ENCODE data around the gene SRRM2.

SRRM2 gene

DNA sequence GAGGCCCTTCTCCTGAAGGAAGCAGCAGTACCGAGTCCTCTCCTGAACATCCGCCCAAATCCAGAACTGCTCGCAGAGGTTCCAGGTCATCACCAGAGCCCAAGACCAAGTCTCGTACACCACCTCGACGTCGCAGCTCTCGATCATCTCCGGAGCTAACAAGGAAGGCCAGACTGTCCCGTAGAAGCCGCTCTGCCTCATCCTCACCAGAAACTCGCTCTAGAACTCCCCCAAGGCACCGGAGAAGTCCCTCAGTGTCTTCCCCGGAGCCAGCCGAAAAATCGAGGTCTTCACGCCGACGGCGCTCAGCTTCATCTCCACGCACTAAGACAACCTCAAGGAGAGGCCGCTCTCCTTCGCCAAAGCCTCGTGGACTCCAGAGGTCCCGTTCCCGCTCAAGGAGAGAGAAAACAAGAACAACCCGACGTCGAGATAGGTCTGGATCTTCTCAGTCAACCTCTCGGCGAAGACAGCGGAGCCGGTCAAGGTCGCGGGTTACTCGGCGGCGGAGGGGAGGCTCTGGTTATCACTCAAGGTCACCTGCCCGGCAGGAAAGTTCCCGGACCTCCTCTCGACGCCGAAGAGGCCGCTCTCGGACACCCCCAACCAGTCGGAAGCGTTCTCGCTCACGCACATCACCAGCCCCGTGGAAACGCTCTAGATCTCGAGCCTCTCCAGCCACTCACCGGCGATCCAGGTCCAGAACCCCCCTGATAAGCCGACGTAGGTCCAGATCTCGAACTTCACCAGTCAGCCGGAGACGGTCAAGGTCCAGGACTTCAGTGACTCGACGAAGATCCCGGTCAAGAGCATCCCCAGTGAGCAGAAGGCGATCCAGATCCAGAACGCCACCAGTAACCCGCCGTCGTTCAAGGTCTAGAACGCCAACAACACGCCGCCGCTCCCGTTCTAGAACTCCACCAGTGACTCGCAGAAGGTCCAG, 13.3 kb downstream of the SRRM2 start:
- no peak for DNase-seq

DNA sequence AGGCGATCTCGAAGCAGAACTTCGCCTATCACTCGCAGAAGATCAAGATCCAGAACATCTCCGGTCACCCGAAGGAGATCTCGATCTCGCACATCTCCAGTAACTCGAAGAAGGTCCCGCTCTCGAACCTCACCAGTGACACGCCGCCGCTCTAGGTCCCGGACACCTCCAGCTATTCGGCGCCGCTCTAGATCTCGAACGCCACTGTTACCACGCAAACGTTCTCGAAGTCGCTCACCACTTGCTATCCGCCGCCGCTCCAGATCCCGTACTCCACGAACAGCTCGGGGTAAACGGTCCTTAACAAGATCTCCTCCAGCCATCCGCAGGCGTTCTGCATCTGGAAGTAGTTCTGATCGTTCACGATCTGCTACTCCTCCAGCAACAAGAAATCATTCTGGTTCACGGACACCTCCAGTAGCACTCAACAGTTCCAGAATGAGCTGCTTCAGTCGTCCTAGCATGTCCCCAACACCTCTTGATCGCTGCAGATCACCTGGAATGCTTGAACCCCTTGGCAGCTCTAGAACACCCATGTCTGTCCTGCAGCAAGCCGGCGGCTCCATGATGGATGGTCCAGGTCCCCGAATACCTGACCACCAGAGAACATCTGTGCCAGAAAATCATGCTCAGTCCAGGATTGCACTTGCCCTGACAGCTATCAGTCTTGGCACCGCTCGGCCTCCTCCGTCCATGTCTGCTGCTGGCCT, 14.1 kb downstream of the SRRM2 start:
- DNase-seq: no peak

DNA sequence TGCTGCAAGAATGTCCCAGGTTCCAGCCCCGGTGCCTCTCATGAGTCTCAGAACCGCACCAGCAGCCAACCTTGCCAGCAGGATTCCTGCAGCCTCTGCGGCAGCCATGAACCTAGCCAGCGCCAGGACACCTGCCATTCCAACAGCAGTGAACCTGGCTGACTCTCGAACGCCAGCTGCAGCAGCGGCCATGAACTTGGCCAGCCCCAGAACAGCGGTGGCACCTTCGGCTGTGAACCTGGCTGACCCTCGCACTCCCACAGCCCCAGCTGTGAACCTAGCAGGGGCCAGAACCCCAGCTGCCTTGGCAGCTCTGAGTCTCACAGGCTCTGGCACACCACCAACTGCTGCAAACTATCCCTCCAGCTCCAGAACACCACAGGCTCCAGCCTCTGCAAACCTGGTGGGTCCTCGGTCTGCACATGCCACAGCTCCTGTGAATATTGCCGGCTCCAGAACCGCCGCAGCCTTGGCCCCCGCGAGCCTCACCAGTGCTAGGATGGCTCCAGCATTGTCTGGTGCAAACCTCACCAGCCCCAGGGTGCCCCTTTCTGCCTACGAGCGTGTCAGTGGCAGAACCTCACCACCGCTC, 14.8 kb downstream of the SRRM2 start:
- no peak for DNase-seq

DNA sequence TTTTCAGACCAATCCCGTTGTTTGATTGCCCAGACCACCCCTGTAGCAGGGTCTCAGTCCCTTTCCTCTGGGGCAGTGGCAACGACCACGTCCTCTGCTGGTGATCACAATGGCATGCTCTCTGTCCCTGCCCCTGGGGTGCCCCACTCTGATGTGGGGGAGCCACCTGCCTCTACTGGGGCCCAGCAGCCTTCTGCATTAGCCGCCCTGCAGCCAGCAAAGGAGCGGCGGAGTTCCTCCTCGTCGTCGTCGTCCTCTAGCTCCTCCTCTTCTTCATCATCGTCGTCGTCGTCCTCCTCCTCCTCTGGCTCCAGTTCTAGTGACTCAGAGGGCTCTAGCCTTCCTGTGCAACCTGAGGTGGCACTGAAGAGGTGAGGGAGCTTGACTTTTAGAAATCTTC, 15.5 kb downstream of the SRRM2 start:
- no peak for DNase-seq

DNA sequence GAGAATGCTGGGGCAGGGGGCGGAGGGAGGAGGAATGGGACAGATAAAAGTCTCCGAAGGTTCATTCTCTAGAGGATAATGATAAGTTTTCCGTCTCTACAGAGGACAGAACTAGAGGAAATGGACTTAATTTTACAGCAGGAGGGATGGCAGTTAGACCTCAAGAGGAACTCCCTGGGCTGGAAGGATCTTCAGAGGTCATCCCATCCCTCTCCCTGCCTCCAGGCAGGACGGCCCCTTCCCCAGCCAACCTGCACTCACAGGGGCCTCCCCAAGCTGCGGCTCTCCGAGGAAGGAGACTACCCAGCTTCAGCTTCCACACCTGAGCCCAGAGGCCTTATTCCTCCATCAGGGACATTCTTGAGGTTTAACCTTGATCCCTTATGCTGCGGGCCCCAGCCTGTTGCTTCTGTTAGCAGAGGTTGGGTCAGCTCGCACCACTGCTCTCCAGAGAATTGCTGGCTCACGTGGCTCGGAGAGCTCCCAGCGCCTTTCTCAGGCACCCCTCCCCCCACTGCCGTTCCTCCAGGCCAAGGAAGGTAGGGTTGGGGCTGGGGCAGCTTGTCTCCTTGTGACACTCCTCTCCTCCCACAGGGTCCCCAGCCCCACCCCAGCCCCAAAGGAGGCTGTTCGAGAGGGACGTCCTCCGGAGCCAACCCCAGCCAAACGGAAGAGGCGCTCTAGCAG, 16.1 kb downstream of the SRRM2 start:
- DNase-seq: no peak

DNA sequence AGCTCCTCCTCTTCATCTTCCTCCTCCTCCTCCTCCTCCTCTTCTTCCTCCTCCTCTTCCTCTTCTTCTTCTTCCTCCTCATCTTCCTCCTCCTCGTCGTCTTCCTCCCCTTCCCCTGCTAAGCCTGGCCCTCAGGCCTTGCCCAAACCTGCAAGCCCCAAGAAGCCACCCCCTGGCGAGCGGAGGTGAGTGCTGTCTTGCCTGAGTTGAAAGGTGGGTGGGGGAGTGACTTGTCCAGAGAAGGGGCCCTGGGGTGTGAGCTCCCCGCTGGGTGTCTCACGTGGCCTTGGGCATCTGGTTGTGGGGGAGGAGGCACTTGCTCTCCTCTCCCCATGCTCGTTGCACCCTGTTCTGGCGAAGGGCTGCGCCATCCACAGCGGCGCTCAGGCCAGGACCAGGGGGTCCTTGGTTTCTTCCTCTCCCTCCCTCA, 16.7 kb downstream of the SRRM2 start:
- no peak for DNase-seq

DNA sequence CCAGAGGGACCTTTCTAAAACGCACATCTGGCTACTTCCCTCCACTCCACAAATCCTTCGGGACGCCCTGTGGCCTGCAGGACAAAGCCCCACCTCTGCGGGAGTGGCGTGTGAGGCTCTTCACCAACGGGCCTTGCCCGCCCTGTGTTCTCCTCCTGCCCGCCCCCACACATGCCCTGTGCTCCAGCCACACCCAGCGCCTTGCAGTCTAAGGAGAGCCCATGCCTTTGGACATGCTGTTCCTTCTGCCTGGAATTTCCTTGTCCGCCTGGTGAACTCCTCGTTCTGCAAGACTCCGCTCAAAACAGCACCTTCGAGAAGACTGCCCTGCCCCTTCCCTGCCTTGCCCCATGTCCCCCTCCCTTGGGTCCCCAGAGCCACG, 17.2 kb downstream of the SRRM2 start:
- DNase-seq: no peak

DNA sequence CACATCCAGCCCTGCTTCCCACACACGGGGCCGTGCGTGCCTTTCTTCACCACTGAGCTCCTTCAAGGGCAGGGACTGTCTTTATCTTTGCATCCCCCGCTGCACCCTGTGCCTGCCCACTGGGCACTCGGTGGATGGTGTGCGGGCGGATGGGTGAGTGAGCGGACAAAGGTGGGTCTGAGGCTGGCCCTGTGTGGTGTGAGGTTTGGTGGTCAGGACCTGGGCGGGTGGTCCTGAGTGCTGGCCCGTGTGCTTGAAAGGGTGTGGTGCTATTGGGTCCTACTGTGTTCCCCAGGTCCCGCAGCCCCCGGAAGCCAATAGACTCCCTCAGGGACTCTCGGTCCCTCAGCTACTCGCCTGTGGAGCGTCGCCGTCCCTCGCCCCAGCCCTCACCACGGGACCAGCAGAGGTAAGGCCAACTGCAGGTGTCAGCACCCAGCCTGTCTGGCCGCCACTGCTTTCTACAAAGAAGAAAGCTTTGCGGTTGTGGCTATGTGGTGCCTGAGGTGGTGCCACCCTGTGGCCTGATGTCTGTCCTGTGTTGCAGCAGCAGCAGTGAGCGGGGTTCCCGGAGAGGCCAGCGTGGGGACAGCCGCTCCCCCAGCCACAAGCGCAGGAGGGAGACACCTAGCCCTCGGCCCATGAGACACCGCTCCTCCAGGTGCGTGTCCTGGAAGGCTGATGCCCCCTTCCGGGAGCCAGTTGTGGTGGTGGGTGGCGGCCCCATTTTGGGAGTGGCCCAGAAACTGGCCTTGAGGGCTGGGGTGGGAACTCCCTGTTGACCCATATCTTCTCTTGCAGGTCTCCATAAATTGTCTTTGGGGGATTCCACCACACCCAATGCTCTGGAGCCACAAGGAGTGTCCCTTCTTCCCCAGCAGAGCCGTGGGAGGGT, 17.9 kb downstream of the SRRM2 start:
- DNase-seq: no peak

DNA sequence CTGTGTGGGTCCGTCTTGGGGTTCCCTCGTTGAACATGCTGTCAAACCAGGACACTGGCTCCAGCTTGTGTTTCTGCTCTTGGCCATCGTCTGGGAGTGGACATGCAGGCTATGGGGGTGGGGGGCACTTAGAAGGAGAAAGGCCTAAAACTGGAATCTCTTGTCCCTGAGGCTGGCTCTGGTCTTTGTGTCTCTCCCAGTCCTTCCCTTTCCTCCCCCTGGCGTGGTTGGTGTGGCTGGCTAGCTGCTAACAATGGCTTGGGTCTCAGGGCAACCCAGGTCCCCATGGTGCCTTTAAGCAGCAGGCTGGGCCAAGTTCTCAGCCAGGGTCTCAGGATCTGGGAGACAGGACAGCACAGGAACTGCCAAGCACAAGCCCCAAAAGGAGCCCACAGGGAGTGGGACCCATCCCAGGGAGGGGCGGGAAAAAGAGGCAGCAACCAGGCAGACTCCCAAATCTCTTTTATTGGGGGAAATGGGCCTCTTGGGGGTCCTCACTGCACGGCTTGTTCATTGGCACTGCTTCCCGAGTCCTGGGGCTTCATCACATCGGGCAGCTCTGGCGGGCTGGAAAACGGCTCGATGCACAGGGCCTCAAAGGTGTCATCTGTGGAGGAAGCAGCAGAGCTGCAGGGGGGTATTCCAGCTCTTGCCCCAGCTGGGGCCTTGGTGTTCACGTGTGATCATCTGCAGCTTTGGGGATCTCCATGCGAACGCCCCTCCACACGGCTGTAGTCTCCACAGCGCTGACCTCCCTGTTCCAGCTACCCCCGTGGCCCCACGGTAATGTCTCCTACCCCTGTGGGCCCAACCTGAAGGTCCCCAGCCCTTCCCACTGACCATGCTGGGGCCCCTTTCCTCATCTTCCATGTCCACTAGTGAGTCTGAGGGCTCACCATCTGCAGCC, 19.3 kb downstream of the SRRM2 start:
- no peak for DNase-seq

DNA sequence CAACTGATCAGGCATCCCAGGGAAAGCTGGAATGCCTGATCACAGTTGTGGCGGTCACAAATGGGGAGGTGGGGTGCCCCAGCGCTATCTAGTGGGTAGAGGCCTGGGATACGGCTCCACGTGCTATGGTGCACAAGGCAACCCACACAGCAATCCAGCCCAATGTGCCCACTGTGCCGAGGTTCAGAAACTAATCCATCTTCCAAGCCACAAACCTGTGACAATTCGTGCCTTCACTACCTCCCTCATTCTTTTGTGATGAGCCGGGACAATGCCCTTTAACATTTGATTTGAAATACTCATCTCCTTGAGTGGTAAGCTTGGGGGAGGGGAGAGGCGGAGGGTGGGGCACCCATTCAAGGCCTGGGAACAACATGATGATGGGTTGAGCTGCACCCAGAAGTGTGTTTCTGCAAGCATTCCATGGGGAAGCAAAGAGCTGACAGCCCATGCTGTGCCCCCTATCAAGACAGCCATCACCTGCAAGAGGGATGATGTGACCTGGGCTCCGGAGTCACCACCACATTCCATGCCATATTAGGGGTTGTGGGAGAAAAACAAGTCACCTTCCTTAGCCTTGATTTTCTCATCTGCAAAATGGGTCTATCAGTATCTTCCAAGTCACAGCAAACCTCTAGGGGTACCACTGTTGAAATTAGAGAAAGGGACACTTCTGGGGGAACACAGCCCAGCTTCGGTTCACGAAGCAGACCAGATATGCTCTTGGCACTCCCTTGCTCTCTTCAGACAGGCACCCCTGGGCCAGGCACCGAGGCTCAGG, 20.9 kb downstream of the SRRM2 start:
- no peak for DNase-seq

DNA sequence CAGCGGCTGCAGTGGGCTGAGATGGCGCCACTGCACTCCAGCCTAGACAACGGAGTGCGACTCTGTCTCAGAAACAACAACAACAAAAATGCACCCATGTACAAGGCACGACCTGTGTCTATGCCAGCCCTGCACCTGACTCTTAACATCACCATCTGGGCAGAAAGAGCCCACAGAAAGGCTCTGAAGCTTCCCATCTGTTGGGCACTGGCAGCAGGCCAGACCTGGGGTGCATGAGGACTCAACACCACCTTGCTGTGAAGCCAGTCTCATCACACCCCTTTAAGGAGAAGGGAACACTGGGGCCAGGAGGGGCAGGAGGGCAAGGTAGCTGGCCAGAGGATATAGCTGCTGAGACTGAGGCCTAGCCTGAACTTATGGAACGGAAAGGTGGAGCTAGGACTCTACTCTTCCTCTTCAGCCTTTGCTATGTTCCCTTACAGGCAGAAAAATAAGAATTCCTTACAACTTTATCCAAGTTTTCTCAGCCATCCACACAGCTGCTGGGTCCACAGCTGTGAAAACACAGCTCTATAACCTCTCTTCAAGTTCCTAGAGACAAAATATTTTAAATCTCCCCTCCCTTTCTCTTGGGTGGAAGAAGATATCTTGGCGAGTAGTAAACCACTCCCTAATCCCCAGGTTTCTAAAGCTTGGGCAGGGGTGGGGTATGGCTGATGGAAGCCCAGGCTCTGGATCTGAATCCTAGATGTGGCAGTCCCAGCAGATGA, 21.9 kb downstream of the SRRM2 start:
- DNase-seq: no peak

DNA sequence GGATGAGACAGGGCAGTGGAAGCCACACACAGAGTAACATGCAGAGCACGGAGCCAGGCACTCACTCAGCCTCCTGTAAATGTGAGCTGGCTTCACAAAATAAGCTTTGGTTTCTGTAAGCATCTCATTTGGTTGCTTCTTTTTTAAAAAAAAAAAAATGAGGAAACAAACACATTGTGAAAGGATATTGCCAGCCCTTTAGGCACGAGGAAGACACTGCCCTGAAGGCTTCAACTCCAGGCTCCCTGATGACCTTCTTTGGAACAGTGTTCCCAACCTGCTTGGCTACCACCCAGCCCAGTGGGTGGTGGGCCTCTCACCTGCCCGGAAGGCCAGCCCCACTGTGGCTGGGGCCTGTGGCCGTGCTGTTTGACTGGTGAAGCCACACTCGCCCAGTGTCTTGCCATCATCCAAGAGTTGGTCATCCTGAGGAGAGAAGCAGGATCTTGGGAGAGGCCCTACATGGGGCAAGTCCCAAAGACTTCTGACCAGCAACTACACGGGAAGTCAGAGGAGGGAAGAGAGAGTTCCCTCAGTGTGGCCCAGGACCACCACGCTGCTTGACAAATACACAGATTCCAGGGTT, 22.8 kb downstream of the SRRM2 start:
- DNase-seq: no peak

DNA sequence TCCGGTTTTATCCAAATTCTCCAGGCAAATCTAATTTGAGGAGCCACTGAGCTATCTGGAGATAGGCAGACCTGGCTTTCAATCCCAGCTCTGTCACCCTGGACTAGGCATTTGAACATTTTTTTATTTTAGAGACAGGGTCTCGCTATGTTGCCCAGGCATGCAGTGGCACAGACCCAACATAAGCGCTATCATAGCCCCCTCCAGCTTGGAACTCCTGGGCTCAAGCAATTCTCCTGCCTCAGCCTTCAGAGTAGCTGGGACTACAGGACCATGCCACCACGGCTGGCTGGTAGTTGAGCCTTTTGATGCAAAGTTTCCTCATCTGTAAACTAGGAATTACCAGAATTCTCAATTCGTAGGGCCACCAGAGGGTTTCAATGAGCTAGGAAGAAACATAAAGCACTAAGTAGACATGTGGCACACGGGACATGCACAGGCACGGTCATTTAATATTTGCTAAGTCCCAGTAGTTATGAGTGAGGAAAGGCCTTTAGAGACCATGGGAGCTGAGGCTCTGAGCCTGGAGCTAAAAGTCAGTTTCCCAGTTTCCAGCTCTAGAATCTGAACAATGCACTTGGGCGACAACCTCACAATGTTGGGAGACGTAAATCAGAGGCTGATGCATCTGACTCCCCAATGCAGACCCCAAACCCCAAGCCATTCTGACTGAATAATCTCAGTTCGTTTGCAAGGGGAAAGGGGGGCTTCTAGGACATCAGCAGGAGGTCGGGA, 23.5 kb downstream of the SRRM2 start:
- no peak for DNase-seq

DNA sequence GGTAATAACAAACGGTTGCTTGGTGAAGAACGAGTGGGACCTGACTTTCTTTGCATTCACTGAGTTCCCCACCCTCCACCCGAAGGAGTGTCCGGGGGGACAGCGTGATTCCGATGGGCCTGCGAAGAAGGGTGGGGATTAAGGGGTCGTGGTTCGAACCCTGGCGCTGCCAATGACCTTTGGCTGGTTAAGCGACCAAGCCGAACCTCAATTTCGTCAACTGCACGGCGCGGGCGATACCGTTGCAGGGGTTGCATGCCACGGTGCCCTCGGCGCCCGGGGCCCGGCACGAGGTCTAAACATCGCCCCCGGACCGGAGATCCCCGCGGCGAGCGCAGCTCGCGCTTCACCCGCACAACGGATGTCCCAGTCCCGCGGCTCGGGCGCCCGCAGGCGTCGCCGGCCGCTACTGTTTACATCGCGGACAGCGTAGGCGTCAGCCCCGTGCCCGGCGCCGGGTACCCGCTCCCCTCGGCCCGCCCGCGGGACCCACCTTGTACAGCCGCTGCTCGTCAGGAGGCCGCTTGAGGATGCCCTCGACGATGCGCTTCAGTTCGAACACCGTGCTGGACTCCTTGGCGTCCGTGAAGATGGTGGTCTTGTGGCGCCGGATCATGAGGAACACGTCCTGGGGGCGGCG, 24.2 kb downstream of the SRRM2 start:
- DNase-seq: peak in 1 of 4 experiments; percentile 32

DNA sequence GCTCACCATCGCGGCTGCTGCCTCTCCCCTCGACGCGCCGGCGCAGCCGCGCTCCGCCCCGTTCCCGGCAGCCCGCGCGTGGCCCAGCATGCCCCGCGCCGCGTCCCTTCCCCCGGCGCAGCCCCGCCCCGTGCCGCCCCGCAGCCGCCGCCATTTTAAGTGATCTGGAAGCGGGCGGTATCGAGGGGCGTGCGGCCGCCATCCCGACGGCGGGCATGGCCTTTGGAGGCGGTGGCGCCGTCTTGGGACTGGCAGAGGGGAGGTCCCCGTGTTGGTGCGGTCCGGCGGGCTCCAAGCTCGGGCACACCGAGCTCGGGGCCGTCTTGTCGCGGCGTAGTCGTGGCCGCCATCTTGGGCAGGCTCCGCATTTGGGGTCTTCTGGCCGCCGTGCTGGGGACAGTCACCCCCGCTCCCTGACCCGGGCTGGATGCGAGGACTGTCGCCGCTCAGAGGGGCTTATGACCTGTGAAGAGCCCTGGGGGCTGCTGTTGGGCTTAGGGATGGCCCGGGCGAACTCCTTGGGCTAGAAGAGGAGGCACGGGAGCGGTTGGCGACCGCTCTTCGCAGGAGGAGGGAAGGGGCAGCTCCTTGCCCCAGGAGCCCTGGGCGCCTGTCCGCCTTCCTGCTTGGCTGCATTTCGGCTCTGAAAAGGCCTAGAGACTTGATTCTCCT, 24.9 kb downstream of the SRRM2 start, which contains the start of gene ELOB:
Gene ELOB (minus strand): TSS at position 50 of the 672 bp plus-strand sequence. CDS start 41 bp downstream, at position 9.
- peak; percentile 73 to 92 (median 81) for DNase-seq

DNA sequence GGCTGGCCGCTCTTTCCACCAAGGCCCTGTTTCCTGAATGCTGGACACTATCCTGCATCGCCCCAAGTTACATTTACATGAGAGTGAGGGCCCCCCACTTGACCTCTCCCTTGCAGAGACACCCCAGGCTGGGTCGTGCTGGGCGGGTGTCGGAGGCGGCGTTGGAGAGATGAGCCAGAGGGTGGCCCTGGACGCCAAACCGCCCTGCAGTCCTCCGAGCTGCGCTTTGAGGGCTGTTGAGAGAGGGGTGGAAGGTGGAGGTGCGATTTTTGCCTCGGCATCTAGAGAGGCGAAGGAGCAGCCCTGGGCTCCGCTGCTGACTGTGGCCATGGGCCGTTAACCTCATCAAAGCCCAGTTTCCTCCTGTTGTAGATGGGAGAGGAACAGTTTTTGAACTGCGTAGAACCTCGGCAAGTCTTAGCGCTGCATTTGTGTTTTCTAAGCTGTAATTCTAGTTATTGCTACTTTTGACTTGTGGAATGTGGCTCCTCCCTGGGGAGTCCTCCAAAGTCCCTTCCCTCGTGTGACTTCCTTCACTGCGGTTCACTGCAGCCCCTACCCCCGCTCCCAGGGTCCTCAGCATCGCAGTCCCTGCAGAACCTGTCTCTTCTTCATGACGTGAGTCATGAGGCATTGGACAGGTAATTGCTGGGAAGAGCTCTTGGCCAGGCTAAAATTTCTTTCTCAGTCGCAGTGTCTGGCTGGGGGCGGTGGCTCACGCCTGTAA, 25.6 kb downstream of the SRRM2 start:
- peak in 1 of 4 experiments; percentile 47 for DNase-seq
